ENCODE results near the gene DOK5.

Gene DOK5

DNA sequence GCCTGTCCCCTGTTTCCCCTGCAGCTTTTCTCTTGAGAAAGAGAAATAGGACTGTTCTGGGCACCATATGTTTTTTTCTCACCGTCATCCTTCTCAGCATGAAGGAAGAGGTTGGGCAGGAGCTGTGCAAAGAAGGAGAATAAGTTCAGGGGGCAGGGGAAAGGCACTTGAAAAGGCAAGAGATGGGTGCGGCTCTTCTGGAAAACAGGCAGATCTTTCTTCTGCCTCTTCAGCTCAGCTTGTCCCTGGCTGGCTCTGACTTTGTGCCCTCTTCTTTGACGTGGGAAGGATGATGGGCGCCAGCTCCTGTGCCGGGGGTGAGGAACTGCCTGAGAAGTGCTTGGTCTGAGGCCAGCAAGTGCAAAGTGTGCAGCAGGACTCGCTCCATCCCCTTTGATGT, 206.5 kb downstream of the DOK5 start:
- H3K4me3 ChIP-seq (ENCODE audit: low read depth, low read length): no peak overlapping the region
- TF ChIP-seq, protein P1, sequence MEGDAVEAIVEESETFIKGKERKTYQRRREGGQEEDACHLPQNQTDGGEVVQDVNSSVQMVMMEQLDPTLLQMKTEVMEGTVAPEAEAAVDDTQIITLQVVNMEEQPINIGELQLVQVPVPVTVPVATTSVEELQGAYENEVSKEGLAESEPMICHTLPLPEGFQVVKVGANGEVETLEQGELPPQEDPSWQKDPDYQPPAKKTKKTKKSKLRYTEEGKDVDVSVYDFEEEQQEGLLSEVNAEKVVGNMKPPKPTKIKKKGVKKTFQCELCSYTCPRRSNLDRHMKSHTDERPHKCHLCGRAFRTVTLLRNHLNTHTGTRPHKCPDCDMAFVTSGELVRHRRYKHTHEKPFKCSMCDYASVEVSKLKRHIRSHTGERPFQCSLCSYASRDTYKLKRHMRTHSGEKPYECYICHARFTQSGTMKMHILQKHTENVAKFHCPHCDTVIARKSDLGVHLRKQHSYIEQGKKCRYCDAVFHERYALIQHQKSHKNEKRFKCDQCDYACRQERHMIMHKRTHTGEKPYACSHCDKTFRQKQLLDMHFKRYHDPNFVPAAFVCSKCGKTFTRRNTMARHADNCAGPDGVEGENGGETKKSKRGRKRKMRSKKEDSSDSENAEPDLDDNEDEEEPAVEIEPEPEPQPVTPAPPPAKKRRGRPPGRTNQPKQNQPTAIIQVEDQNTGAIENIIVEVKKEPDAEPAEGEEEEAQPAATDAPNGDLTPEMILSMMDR (IDR thresholded peaks at IDR 0.05; ENCODE audit: low read depth, low read length): no peak
- TF ChIP-seq MYC (IDR thresholded peaks at IDR 0.05; ENCODE audit: low read depth, low read length) (no peak), POLR2A (IDR thresholded peaks at IDR 0.05; ENCODE audit: extremely low read depth, insufficient read length) (no peak)
- TF ChIP-seq, protein P2, sequence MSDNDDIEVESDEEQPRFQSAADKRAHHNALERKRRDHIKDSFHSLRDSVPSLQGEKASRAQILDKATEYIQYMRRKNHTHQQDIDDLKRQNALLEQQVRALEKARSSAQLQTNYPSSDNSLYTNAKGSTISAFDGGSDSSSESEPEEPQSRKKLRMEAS (IDR thresholded peaks at IDR 0.05; ENCODE audit: low read depth, low read length): no peak
- DNase-seq (ENCODE audit: low read depth): no peak

DNA sequence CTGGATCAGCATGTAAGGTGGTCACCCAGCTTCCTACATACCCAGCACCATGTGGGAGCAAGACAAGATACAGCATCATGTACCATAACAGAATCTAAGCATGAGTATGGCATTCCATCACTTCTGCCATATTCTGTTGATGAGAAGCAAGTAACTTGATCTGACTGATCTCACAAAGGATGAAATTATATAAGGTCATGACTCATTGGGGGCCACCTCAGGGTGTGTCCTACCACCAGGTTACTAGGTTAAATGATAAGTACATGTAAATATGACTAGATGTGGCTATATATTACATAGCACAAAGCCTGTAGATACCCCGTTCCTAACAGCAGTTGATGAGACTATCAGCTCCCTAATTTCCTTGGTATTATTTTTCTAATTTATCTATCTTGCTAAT, 213.1 kb downstream of the DOK5 start:
- H3K4me3 ChIP-seq (ENCODE audit: low read depth, low read length): no peak overlapping the region
- TF ChIP-seq POLR2A (IDR thresholded peaks at IDR 0.05; ENCODE audit: extremely low read depth, insufficient read length) (no peak), MYC (IDR thresholded peaks at IDR 0.05; ENCODE audit: low read depth, low read length) (no peak)
- TF ChIP-seq, protein P2 (IDR thresholded peaks at IDR 0.05; ENCODE audit: low read depth, low read length): no peak
- TF ChIP-seq, protein P1 (IDR thresholded peaks at IDR 0.05; ENCODE audit: low read depth, low read length): no peak
- DNase-seq (ENCODE audit: low read depth): no peak

DNA sequence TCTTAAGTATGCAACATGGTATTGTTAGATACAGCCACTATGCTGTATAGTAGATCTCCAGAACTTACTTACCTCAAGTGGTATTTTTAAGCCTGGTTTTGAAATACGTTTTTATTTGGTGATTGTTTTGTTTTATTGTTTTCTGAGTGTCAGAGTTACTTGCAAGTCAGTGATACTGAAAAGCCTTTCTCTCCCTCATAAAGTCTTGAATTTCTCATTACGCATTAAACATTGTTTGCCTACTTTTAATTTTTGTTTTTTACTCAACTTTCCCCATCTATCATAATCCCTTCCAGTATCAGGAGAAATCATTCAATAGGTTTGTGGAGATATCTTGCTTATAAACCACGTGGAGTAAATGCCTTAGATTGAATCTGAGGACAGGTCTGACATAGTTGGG, 214.9 kb downstream of the DOK5 start:
- no peak for DNase-seq (ENCODE audit: low read depth)
- no peak overlapping the region for H3K4me3 ChIP-seq (ENCODE audit: low read depth, low read length)
- TF ChIP-seq, protein P2 (IDR thresholded peaks at IDR 0.05; ENCODE audit: low read depth, low read length): no peak
- TF ChIP-seq, protein P1 (IDR thresholded peaks at IDR 0.05; ENCODE audit: low read depth, low read length): no peak
- no peak for TF ChIP-seq POLR2A (IDR thresholded peaks at IDR 0.05; ENCODE audit: extremely low read depth, insufficient read length)

DNA sequence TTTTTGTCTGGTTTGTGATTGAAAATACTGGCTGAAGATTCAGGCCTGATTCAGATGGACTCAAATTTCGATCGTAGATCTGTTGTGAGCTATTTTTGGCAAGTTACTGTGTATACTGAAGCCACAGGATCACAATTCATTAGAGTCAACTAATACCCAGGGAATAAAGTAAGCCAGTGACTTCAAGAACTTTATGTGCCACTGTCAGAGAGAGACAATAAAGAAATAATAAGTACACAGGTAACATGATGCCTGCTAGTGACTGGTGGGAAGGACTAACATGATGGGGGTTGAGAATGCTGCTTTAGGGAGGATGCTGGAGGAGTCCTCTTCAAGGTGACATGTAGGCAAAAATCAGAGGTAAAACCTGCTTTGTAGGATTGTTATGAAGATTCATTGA, 215.9 kb downstream of the DOK5 start:
- DNase-seq (ENCODE audit: low read depth): no peak
- H3K4me3 ChIP-seq (ENCODE audit: low read depth, low read length): no peak overlapping the region
- TF ChIP-seq, protein P1 (IDR thresholded peaks at IDR 0.05; ENCODE audit: low read depth, low read length): no peak
- TF ChIP-seq, protein P2 (IDR thresholded peaks at IDR 0.05; ENCODE audit: low read depth, low read length): no peak
- TF ChIP-seq MYC (IDR thresholded peaks at IDR 0.05; ENCODE audit: low read depth, low read length) (no peak), POLR2A (IDR thresholded peaks at IDR 0.05; ENCODE audit: extremely low read depth, insufficient read length) (no peak)

DNA sequence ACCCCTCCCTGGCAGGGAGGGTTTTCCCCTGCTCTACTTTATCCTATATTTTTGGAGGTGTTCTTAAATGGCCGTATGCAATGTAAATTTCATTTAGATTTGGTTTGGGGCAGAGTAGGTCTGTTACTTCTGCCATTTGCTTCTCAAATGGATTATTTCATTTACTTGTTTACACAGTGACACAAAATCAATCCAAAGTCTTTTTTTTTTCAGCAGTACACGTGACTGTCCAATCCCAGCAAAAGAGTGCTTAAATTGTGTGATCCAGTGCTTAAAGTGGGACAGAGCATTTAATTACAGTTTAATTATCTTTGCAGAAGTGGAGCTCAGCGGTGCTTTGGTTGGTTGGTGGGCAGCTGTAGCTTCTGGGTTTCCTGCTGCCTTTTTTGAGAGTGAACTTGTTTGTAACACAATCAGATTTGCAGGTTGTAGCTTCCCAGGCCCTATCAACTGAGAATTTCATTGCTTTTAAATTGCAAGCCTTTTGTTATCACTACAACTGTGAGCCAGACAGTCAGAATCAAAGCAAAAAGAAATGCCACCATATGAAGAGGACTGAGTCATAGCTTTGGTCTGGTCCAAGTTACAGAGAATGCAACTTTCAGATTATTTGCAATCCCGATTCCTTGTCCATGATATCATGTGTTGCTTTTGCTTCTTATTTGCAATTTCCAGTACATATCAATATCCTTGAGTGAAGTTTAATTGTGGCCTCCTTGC, 216.9 kb downstream of the DOK5 start:
- no peak overlapping the region for H3K4me3 ChIP-seq (ENCODE audit: low read depth, low read length)
- TF ChIP-seq MYC (IDR thresholded peaks at IDR 0.05; ENCODE audit: low read depth, low read length) (no peak), POLR2A (IDR thresholded peaks at IDR 0.05; ENCODE audit: extremely low read depth, insufficient read length) (no peak)
- TF ChIP-seq, protein P2 (IDR thresholded peaks at IDR 0.05; ENCODE audit: low read depth, low read length): no peak
- TF ChIP-seq, protein P1 (IDR thresholded peaks at IDR 0.05; ENCODE audit: low read depth, low read length): no peak
- DNase-seq (ENCODE audit: low read depth): no peak

Measured in NB4 (cell line).